ENCODE results near the gene ABHD14A. TPM values are rescaled to one million over a fixed set of nuclear protein-coding genes. Genes with fewer than 3 reads are reported as not detected.
A peak's percentile ranks its signal among the peaks of the same experiment; 100 is the strongest.

The ABHD14A gene
- total and polyA plus RNA-seq, 5 donors from 2014 or later: 12.7 to 137 (median 93.2) TPM

- Histone ChIP-seq H3K27me3 (ENCODE audit: control insufficient read depth, insufficient read depth, low read length) (peaks cover 11% of the 10 kb centered on the region), H3K27ac (ENCODE audit: insufficient read depth, low read length, poor library complexity, severe bottlenecking) (no peak overlapping the region), H3K9me3 (ENCODE audit: control insufficient read depth in 2 of 2, low read length in 2 of 2) (no peaks in the 10 kb centered on the region), H3K4me3 (ENCODE audit: low read depth, low read length) (no peak overlapping the region), H3K4me1 (ENCODE audit: control insufficient read depth, insufficient read depth, low read length, poor library complexity, severe bottlenecking) (peaks cover 11% of the 10 kb centered on the region), H3K36me3 (ENCODE audit: control insufficient read depth, insufficient read depth, low read length) (no peaks in the 10 kb centered on the region)
- Mint-ChIP-seq H3K9me3 (peaks cover 0 to 2% (median 0%) of the 10 kb centered on the region in 7 donors), H3K4me1 (peaks cover 0 to 8% (median 2%) of the 10 kb centered on the region in 4 donors), H3K4me3 (peak overlapping the region in 3 of 4 donors; percentile 51 to 69 (median 57)), H3K27me3 (peaks cover 24% of the 10 kb centered on the region), H3K27ac (no peak overlapping the region), H3K36me3 (peaks cover 4% of the 10 kb centered on the region)
- DNase-seq (peak; percentile 26 to 59 (median 28)), ATAC-seq (ENCODE audit: low read depth in 2 of 2) (peak; percentile 70 to 71)
These were observed 18.7 kb upstream of the ABHD14A start for GRCh38 chr3:51955893-51956770.

GRCh38 chr3:51957520-51958205 is 17.2 kb upstream of the ABHD14A start:
- peaks cover 11% of the 10 kb centered on the region for H3K4me1 ChIP-seq (ENCODE audit: control insufficient read depth, insufficient read depth, low read length, poor library complexity, severe bottlenecking)
- Mint-ChIP-seq H3K4me1 (peaks cover 0 to 8% (median 2%) of the 10 kb centered on the region in 4 donors), H3K9me3 (peaks cover 0 to 2% (median 0%) of the 10 kb centered on the region in 7 donors), H3K36me3 (peaks cover 4% of the 10 kb centered on the region), H3K27ac (no peak overlapping the region), H3K27me3 (peaks cover 24% of the 10 kb centered on the region), H3K4me3 (peak overlapping the region in 1 of 4 donors; percentile 20)
- no peak for ATAC-seq (ENCODE audit: low read depth in 2 of 2)
- H3K4me3 ChIP-seq (ENCODE audit: low read depth, low read length): no peak overlapping the region
- H3K27me3 ChIP-seq (ENCODE audit: control insufficient read depth, insufficient read depth, low read length): peaks cover 11% of the 10 kb centered on the region
- DNase-seq: no peak
- no peaks in the 10 kb centered on the region for H3K9me3 ChIP-seq (ENCODE audit: control insufficient read depth in 2 of 2, low read length in 2 of 2)
- H3K36me3 ChIP-seq (ENCODE audit: control insufficient read depth, insufficient read depth, low read length): no peaks in the 10 kb centered on the region
- no peak overlapping the region for H3K27ac ChIP-seq (ENCODE audit: insufficient read depth, low read length, poor library complexity, severe bottlenecking)

GRCh38 chr3:51958603-51959521 is 16.0 kb upstream of the ABHD14A start:
- Mint-ChIP-seq H3K4me1 (peaks cover 0 to 8% (median 1%) of the 10 kb centered on the region in 4 donors), H3K27me3 (peaks cover 13% of the 10 kb centered on the region), H3K36me3 (peaks cover 4% of the 10 kb centered on the region), H3K9me3 (peaks cover 0 to 1% (median 0%) of the 10 kb centered on the region in 7 donors), H3K27ac (no peak overlapping the region), H3K4me3 (peak overlapping the region in 2 of 4 donors; percentile 20 to 73)
- H3K9me3 ChIP-seq (ENCODE audit: control insufficient read depth in 2 of 2, low read length in 2 of 2): no peaks in the 10 kb centered on the region
- H3K36me3 ChIP-seq (ENCODE audit: control insufficient read depth, insufficient read depth, low read length): no peaks in the 10 kb centered on the region
- no peak overlapping the region for H3K4me3 ChIP-seq (ENCODE audit: low read depth, low read length)
- H3K4me1 ChIP-seq (ENCODE audit: control insufficient read depth, insufficient read depth, low read length, poor library complexity, severe bottlenecking): peaks cover 11% of the 10 kb centered on the region
- ATAC-seq (ENCODE audit: low read depth in 2 of 2): no peak
- no peak for DNase-seq
- peaks cover 6% of the 10 kb centered on the region for H3K27me3 ChIP-seq (ENCODE audit: control insufficient read depth, insufficient read depth, low read length)
- H3K27ac ChIP-seq (ENCODE audit: insufficient read depth, low read length, poor library complexity, severe bottlenecking): no peak overlapping the region

- Mint-ChIP-seq H3K4me1 (peaks cover 0 to 6% (median 1%) of the 10 kb centered on the region in 4 donors), H3K27me3 (peaks cover 11% of the 10 kb centered on the region), H3K36me3 (peaks cover 4% of the 10 kb centered on the region), H3K4me3 (no peak overlapping the region), H3K27ac (no peak overlapping the region), H3K9me3 (no peaks in the 10 kb centered on the region)
- Histone ChIP-seq H3K4me1 (ENCODE audit: control insufficient read depth, insufficient read depth, low read length, poor library complexity, severe bottlenecking) (peaks cover 11% of the 10 kb centered on the region), H3K4me3 (ENCODE audit: low read depth, low read length) (no peak overlapping the region), H3K36me3 (ENCODE audit: control insufficient read depth, insufficient read depth, low read length) (no peaks in the 10 kb centered on the region), H3K27me3 (ENCODE audit: control insufficient read depth, insufficient read depth, low read length) (peaks cover 2% of the 10 kb centered on the region), H3K27ac (ENCODE audit: insufficient read depth, low read length, poor library complexity, severe bottlenecking) (no peak overlapping the region), H3K9me3 (ENCODE audit: control insufficient read depth in 2 of 2, low read length in 2 of 2) (no peaks in the 10 kb centered on the region)
- DNase-seq (no peak), ATAC-seq (ENCODE audit: low read depth in 2 of 2) (no peak)
These were observed 15.2 kb upstream of the ABHD14A start for GRCh38 chr3:51959651-51960050.

- H3K4me1 Mint-ChIP-seq: peaks cover 0 to 12% (median 5%) of the 10 kb centered on the region in 4 donors
- peaks cover 11% of the 10 kb centered on the region for H3K4me1 ChIP-seq (ENCODE audit: control insufficient read depth, insufficient read depth, low read length, poor library complexity, severe bottlenecking)
These were observed 14.5 kb upstream of the ABHD14A start for GRCh38 chr3:51960386-51960785.

GRCh38 chr3:51961011-51961410 is 13.9 kb upstream of the ABHD14A start:
- no peaks in the 10 kb centered on the region for H3K9me3 Mint-ChIP-seq
- no peak for DNase-seq

More at GRCh38 chr3:51960386-51960785, 14.5 kb upstream of the ABHD14A start:
- Mint-ChIP-seq H3K4me3 (no peak overlapping the region), H3K27me3 (peaks cover 11% of the 10 kb centered on the region), H3K36me3 (peaks cover 4% of the 10 kb centered on the region), H3K27ac (no peak overlapping the region), H3K9me3 (no peaks in the 10 kb centered on the region)
- Histone ChIP-seq H3K27me3 (ENCODE audit: control insufficient read depth, insufficient read depth, low read length) (no peaks in the 10 kb centered on the region), H3K9me3 (ENCODE audit: control insufficient read depth in 2 of 2, low read length in 2 of 2) (no peaks in the 10 kb centered on the region), H3K4me3 (ENCODE audit: low read depth, low read length) (no peak overlapping the region), H3K27ac (ENCODE audit: insufficient read depth, low read length, poor library complexity, severe bottlenecking) (no peak overlapping the region), H3K36me3 (ENCODE audit: control insufficient read depth, insufficient read depth, low read length) (no peaks in the 10 kb centered on the region)
- ATAC-seq (ENCODE audit: low read depth in 2 of 2) (no peak), DNase-seq (no peak)

More at GRCh38 chr3:51961011-51961410, 13.9 kb upstream of the ABHD14A start:
- Mint-ChIP-seq H3K27ac (peak overlapping the region in 1 of 3 donors; percentile 51), H3K4me1 (peaks cover 0 to 18% (median 8%) of the 10 kb centered on the region in 4 donors), H3K27me3 (peaks cover 11% of the 10 kb centered on the region), H3K36me3 (peaks cover 4% of the 10 kb centered on the region), H3K4me3 (peak overlapping the region in 1 of 4 donors; percentile 54)
- Histone ChIP-seq H3K27ac (ENCODE audit: insufficient read depth, low read length, poor library complexity, severe bottlenecking) (no peak overlapping the region), H3K9me3 (ENCODE audit: control insufficient read depth in 2 of 2, low read length in 2 of 2) (no peaks in the 10 kb centered on the region), H3K27me3 (ENCODE audit: control insufficient read depth, insufficient read depth, low read length) (no peaks in the 10 kb centered on the region), H3K4me3 (ENCODE audit: low read depth, low read length) (no peak overlapping the region), H3K36me3 (ENCODE audit: control insufficient read depth, insufficient read depth, low read length) (no peaks in the 10 kb centered on the region), H3K4me1 (ENCODE audit: control insufficient read depth, insufficient read depth, low read length, poor library complexity, severe bottlenecking) (peaks cover 12% of the 10 kb centered on the region)
- ATAC-seq (ENCODE audit: low read depth in 2 of 2): no peak
